GM21360 (cell line): ENCODE measurements around the gene MAPK7.

Source experiments
- ATAC-seq: cut with Tn5 transposase; IDR thresholded peaks from one replicate; pipeline ENCODE4 v1.9.1; 2021; ENCODE audit warnings: mild to moderate bottlenecking, moderate library complexity; ENCODE audit not compliant: unreplicated experiment

MAPK7 gene

GRCh38 chr17:19378416-19379360, at the start of gene MAPK7:
TSS of gene MAPK7 (plus strand) at chr17:19378498. CDS start at chr17:19378901, 403 bp downstream.
- ATAC-seq = no peak

- ATAC-seq = no peak
These were observed 49.2 kb upstream of the MAPK7 start for GRCh38 chr17:19329136-19329535.

DNA sequence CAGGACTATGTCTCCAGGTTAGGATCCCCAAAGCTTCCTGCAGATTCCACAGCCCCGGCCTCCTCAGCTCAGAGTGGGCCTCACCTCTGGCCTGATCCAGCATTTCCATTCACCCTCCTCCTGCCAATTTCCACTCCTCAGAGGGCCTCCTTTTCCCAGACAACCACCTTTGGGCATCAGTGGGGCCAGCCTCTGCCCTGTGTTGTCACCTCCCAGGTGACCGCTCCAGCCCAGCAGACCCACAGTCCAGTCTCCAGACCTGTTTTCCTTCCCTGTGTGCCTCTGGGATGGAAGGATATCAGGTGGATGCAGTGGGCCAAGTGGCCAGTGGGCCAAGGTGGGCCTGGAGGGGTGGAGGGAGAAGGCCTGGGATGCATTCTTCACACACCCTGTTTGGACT, 48.5 kb upstream of the MAPK7 start:
- ATAC-seq = no peak

DNA sequence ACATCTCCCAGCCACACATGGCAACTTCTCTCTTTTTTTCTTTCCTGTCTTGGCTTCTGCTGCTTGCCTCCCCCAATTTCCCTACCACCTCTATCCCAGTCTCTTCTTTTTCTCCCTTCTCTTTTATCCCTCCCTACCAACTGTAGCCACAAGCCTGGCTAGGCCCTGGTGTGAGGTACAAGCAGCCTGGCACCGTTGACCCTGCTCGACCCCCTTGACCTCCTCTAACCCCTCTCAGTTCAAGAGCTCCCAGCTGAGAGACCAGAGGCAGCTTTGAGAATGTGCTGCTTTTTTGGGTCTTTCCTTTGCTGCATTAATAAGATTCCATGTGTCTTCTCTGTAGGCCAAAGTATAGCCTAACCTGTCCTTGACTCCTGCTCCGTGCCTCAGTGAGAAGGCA, 48.0 kb upstream of the MAPK7 start:
- ATAC-seq = no peak

DNA sequence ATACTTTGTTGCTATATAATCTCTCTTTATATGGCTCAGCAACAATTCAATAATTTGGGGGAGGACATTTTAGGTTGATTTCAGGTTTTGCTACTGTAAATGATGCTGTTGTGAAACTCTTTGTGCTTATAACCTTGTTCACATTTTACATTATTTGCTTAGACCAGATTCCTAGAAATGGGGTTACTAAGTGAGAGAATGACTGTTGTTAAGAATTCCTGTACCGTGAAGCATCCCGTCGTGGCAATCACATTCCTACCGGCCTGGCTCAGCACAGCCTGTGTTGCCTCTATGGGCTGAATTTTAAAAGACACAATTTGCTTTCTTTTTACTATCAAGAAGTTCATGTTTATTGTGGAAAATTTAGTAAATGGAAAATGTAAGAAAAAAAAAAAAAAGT, 47.2 kb upstream of the MAPK7 start:
- ATAC-seq = no peak

- no peak for ATAC-seq
These were observed 46.6 kb upstream of the MAPK7 start for GRCh38 chr17:19331543-19332245.

DNA sequence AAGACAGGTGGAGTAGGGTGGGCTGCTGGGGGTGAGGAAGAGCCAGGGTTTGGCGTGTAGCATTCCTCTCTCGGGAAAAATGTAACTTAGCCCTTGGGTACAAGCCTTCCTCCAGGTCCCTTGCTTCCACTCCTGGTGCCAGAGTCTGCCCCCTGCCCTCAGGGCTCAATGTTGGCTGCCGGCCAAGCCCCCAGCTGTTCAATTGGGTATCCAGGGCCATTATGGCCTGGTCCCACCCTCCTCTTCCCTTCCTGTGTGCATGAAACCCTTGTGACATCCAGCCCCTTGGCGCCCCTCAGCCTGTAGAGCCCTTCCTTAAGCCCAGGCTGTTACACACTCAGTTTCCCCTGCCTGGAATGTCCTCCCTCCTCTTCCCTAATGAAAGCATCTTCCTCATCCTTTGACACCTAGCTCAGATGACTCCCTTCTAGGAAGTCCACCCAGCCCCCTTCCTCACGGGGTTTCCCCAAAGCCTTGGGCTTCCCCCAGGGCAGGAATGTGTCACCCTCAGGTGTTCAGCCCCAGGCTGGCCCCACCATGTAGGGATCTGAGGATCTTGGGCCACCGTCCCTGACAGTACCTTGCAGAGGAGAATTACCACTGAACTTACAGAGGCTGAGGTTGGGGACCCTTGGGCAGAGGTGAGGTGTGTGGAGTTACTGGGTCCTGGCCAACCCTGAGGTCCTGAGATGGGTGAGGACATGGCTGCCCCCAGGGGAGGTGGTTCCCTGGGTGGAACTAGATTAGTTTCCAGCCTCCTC, 45.7 kb upstream of the MAPK7 start:
- no peak for ATAC-seq

DNA sequence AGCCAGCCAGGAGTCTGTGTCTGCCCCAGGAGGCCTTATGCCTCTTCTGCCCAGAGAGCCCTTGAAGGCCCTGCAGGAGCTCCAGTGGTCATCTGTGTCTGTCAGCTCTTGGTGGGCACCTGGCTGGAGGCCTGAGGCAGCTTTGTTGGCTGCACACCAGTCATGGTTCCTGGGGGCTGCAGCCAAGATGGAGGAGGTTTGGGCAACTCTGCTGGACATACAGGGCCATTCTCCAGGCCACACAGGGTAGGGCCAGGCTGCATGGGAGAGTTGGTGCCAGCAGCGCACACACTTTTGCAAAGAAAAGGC, 45.2 kb upstream of the MAPK7 start:
- no peak for ATAC-seq

DNA sequence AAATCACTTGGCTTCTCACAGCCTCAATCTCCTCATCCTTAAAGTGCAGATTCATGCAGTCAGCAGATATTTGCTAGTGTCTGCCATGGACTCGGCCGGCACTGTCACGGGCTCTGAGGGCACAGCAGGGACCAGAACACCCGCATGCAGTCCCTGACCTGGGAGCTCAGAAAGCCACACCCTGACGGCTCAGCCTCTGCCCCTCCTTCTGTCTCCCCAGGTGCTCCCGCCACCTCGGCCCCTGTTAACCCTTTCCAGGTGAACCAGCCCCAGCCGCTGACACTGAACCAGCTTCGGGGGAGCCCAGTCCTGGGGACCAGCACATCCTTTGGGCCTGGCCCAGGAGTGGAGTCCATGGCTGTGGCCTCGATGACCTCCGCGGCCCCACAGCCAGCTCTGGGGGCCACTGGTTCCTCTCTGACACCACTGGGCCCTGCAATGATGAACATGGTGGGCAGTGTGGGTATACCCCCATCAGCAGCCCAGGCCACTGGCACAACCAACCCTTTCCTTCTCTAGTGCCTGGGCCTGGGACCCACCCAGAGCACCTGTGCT, 44.5 kb upstream of the MAPK7 start:
- ATAC-seq = no peak

DNA sequence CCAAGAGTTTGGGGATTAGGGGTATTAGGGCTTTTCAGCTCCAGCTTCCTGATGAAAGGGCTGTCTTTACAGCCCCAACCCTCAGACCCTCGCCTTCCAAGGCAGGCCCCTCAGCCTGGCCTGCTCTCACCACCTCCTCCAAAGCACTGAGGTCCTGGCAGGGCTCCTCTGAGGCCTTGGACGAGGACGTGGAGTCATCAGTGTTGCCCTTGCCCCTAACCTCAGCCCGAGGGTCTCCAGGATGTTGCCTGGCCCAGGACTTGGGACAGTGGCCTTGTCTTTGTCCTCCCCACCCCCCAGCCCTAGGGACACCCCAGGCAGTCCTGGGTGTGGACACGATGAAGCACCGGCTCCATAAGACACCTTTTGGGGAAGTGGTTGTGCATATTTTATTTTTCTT, 44.0 kb upstream of the MAPK7 start:
- no peak for ATAC-seq

DNA sequence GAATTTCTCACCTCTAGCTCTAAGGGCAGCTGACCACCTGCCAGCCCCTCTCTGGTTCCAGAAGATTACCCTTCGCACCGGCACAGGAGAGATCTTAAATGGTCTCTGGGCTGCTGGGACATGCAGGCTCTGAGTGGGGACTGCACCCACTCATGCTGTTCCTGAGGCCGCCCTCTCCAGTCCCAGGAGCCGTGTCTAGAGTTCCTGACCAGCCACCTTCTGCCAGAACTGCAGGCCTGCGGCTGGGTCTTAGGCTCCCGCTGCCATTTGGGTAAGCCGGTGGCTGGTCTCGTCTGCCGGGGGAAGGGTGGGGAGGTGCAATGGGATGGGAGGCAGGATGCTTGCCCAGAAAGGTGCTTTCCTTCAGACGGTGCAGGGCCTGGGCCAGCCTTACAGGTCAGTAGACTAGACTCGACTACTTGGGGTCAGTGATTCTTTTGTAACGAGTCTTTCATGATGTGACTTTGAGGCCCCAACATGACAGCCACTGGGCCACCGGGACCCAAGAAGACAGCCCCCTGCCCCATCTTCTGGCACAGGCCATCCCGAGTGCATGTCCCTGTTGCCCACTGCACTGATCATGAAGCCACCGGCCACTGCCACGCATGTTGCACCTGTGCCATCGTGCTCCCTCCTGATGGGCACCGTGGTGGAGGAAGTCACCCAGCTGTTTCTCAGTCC, 42.2 kb upstream of the MAPK7 start:
- no peak for ATAC-seq

DNA sequence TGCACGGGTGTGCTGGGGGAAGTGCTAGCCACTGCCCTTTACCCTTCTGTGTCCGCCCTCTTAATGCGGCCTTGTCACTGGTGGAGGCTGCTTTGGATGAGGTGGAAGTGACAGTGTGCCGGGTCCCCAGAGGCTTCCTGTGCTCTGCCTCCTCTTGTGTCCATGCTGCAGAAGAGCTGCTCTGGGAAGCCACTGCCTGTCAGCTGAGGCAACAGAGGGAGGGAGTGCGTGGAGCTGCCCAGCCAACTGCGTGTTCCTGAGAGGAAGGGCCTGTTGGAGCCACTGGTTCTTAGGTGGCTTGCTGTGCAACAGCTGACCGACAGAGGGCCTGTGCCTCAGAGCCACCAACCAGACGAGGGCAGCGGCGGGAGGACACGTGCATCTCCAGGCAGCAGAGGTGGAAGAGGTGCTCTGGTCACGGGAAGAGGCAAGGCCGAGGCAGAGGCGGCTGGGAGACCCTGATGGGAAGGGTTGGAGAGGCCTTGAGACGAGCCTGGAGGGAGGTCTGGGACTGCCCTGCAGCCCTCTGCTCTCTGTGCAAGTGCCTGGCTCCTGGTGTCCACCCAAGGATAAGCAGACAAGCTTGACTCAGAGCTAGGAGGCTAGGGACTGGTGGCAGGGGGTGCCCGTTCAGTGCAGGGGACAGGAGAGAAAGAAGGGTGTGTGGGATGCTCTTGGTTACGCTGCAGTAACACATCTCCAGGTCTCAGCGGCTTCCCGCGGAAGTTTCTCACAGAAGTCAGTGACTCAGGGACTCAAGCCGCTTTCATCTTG, 41.2 kb upstream of the MAPK7 start:
- no peak for ATAC-seq

- ATAC-seq = no peak
These were observed 40.6 kb upstream of the MAPK7 start for GRCh38 chr17:19337712-19338023.

- ATAC-seq = no peak
These were observed 40.0 kb upstream of the MAPK7 start for GRCh38 chr17:19338031-19338990.

- no peak for ATAC-seq
These were observed 38.9 kb upstream of the MAPK7 start for GRCh38 chr17:19339341-19339815.

DNA sequence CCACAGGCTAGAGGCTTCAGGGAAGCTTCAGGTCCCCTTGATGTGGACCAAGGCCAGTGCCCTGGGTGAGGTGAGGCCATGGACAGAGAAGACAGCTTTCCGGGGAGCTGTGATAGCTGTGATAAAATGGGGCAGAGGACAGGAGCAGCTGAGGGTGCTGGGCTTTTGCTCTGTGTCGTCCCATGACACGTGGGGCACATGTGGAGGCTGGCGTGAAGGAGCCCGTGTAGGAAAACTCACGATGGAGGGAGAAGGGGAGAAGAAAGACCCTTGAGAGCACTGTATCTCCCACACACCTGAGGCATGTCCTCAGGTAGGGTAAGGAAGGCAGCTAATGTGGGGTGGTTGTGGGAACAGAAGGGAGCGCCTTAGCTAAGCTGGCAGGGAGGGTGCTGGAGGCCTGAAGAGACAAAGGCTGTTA, 37.1 kb upstream of the MAPK7 start:
- no peak for ATAC-seq

- no peak for ATAC-seq
These were observed 36.4 kb upstream of the MAPK7 start for GRCh38 chr17:19341641-19342610.
